ENCODE results near the gene SELENOP.
A peak's percentile ranks its signal among the peaks of the same experiment; 100 is the strongest.

SELENOP gene

GRCh38 chr5:42759456-42759855, 52.2 kb downstream of the SELENOP start:
- peaks cover 10% of the 10 kb centered on the region; the same call in 1 of the 2 replicates for H3K4me1 ChIP-seq (ENCODE audit: control insufficient read depth, insufficient read depth, low read length)
- H3K27ac ChIP-seq (ENCODE audit: low read depth, low read length), result no peak overlapping the region
- no peak overlapping the region for H3K4me3 ChIP-seq (ENCODE audit: low read depth, low read length)
- H3K27me3 ChIP-seq (ENCODE audit: control insufficient read depth, insufficient read depth, low read length), result no peaks in the 10 kb centered on the region
- no peaks in the 10 kb centered on the region for H3K9me3 ChIP-seq (ENCODE audit: control insufficient read depth, insufficient read depth, low read length)
- H3K36me3 ChIP-seq (ENCODE audit: control insufficient read depth, insufficient read depth, low read length), result peaks cover 15% of the 10 kb centered on the region
- no peak overlapping the region for H3K9ac ChIP-seq (ENCODE audit: low read depth, low read length)

DNA sequence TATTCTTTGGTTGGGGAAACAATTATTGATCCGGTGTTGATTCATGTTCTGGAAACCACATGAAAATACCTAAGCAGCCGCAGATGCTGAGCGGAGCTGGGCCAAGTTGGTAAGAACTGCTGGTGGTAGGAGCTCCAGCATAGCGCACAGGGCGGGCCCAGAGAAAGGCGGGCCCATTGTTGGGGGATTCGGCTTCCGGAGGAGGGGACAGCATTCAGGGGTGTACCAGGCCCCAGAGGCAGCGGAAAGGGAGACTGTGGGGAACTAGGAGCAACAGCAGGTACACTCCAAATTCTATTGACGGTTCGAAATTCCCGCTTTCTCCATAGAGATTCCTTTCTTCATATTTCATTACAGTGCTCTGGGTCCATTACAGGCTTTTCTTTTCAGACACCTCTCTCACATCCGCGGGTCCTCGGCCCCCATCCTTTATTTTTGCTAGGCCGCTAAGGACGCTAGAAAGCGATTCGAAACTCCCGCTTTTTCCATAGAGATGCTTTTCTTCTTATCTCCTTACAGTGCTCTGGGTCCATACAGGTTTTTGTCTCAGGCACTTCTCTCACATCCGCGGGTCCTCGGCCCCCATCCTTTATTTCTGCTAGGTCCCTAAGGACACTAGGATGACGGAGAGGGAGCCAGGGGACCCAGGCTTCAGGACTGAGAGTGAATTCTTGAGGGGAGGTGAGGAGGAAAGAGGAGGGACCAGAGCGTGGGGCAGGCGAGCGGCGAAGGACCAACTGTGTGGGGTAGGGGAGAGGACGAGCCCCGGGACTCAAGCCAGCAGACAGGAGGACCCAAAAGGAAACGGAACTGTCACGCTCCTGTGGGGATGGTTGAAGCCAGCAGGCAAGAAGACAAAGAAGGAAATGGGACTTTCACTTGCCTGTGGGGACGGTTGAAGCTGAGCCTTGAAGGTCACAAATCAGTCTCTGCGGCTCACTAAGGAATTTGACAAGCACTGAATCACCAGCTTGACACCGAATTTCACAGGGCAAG, 54.8 kb downstream of the SELENOP start, which contains the start of gene CCDC152:
TSS of gene CCDC152 (plus strand) at position 213 of the 996 bp plus-strand sequence. CDS start 2,304 bp downstream, outside the sequence.
- Histone ChIP-seq H3K27me3 (ENCODE audit: control insufficient read depth, insufficient read depth, low read length) (no peaks in the 10 kb centered on the region), H3K9me3 (ENCODE audit: control insufficient read depth, insufficient read depth, low read length) (no peaks in the 10 kb centered on the region), H3K36me3 (ENCODE audit: control insufficient read depth, insufficient read depth, low read length) (0 out of 2 replicates have a peak, but pooled peaks cover 5% of the 10 kb centered on the region), H3K9ac (ENCODE audit: low read depth, low read length) (no peak within 1 kb of the TSS), H3K4me1 (ENCODE audit: control insufficient read depth, insufficient read depth, low read length) (peaks cover 10% of the 10 kb centered on the region; the same call in 1 of the 2 replicates), H3K27ac (ENCODE audit: low read depth, low read length) (no peak within 1 kb of the TSS), H3K4me3 (ENCODE audit: low read depth, low read length) (peak within 1 kb of the TSS; percentile 70)

DNA sequence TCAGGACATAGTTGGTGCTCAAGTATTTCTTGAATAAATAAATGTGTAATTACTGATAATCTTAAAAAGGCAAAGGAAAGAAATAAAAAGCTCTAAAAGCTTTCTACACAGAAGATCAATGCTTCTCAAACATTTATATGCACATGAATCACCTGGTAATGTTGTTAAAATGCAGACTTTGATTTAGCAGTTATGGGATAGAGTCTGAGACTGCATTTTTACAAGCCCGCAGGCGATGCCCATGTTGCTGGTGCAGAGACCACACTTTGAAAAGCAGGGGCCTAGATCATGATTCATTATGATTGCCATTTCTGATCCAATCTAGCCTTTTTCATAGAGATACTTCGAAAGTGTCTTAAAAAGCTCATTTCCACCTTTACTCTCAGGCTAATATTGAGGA, 58.6 kb downstream of the SELENOP start:
- Histone ChIP-seq H3K27me3 (ENCODE audit: control insufficient read depth, insufficient read depth, low read length) (no peaks in the 10 kb centered on the region), H3K4me1 (ENCODE audit: control insufficient read depth, insufficient read depth, low read length) (peaks cover 4% of the 10 kb centered on the region; the same call in 1 of the 2 replicates), H3K36me3 (ENCODE audit: control insufficient read depth, insufficient read depth, low read length) (no peaks in the 10 kb centered on the region), H3K27ac (ENCODE audit: low read depth, low read length) (no peak overlapping the region), H3K4me3 (ENCODE audit: low read depth, low read length) (no peak overlapping the region), H3K9me3 (ENCODE audit: control insufficient read depth, insufficient read depth, low read length) (no peaks in the 10 kb centered on the region), H3K9ac (ENCODE audit: low read depth, low read length) (no peak overlapping the region)

- Histone ChIP-seq H3K36me3 (ENCODE audit: control insufficient read depth, insufficient read depth, low read length) (no peaks in the 10 kb centered on the region), H3K4me3 (ENCODE audit: low read depth, low read length) (no peak overlapping the region), H3K27me3 (ENCODE audit: control insufficient read depth, insufficient read depth, low read length) (no peaks in the 10 kb centered on the region), H3K27ac (ENCODE audit: low read depth, low read length) (no peak overlapping the region), H3K9me3 (ENCODE audit: control insufficient read depth, insufficient read depth, low read length) (no peaks in the 10 kb centered on the region), H3K4me1 (ENCODE audit: control insufficient read depth, insufficient read depth, low read length) (no peaks in the 10 kb centered on the region), H3K9ac (ENCODE audit: low read depth, low read length) (no peak overlapping the region)
Measured at GRCh38 chr5:42751044-42751443, 60.6 kb downstream of the SELENOP start.

DNA sequence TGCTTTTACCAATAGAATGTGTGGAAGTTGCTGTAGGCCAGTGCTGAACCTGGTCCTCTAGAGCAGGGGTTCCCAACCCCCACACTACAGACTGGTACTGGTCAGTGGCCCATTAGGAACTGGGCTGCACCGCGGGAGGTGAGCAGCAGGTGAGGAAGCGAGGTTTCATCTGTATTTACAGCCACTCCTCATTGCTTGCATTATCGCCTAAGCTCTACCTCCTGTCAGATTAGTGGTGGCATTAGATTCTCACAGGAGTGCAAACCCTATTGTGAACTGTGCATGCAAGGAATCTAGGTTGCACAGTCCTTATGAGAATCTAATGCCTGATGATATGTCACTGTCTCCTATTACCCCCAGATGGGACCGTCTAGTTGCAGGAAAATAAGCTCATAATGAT, 61.2 kb downstream of the SELENOP start:
- H3K4me3 ChIP-seq (ENCODE audit: low read depth, low read length), result no peak overlapping the region
- no peaks in the 10 kb centered on the region for H3K4me1 ChIP-seq (ENCODE audit: control insufficient read depth, insufficient read depth, low read length)
- no peaks in the 10 kb centered on the region for H3K36me3 ChIP-seq (ENCODE audit: control insufficient read depth, insufficient read depth, low read length)
- no peaks in the 10 kb centered on the region for H3K9me3 ChIP-seq (ENCODE audit: control insufficient read depth, insufficient read depth, low read length)
- H3K9ac ChIP-seq (ENCODE audit: low read depth, low read length), result no peak overlapping the region
- no peaks in the 10 kb centered on the region for H3K27me3 ChIP-seq (ENCODE audit: control insufficient read depth, insufficient read depth, low read length)
- no peak overlapping the region for H3K27ac ChIP-seq (ENCODE audit: low read depth, low read length)

Data from HUES48 (cell line).